PFSK-1 (cell line): ENCODE measurements around the gene PCBP3.

Experiments
- FOXP2 ChIP-seq: optimal IDR thresholded peaks from 2 replicates; pipeline ENCODE3; 2011; ENCODE audit warnings: borderline replicate concordance, control low read depth, inconsistent platforms; ENCODE audit not compliant: insufficient read depth; ENCODE audit errors: extremely low read length, extremely low read depth
- POLR2AphosphoS5 ChIP-seq: IDR thresholded peaks from 2 replicates; pipeline ENCODE4 v1.6.1; 2012; ENCODE audit warnings: low read depth, mild to moderate bottlenecking, control low read depth, low read length, moderate library complexity
- SIN3A ChIP-seq: IDR thresholded peaks from 2 replicates; pipeline ENCODE4 v1.6.1; 2012; ENCODE audit warnings: mild to moderate bottlenecking, low read length, moderate library complexity, borderline replicate concordance; ENCODE audit not compliant: insufficient read depth
- TAF1 ChIP-seq: IDR thresholded peaks from 2 replicates; pipeline ENCODE4 v1.6.1; 2012; ENCODE audit warnings: low read length, control low read depth, borderline replicate concordance; ENCODE audit not compliant: insufficient read depth
- TF ChIP-seq, protein P1 (sequence below), 2 experiments: IDR thresholded peaks; 2 replicates each; pipeline versions ENCODE4 v1.6.1 to v1.8.0; 2011 to 2012; ENCODE audit warnings: low read depth in 2 of 2, low read length in 2 of 2, control low read depth in 1 of 2, inconsistent platforms in 1 of 2, mild to moderate bottlenecking in 1 of 2, moderate library complexity in 1 of 2; ENCODE audit not compliant: insufficient read depth in 1 of 2

DNA sequence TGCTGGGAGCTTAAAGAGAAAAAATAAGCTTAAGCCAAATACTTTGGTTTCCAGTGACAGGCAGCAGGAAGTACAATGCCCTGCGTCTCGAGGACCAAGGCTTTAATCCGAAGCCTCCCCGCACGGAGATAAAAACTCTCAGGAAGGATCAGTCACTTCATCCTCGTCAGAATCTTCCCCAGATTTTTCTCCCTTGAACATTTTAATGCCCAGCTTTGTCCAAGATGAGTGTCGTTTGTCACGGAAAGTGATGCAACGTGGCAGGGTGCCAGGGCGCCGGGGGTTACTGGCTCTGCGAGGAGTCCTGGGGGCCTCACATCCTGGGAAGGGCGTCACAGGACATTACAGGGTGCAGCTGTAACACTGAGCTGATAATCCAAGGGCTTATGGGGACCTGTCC is 25.2 kb upstream of the PCBP3 start:
- no peak for TF ChIP-seq SIN3A
- no peak for TF ChIP-seq POLR2AphosphoS5
- TF ChIP-seq, protein P1, sequence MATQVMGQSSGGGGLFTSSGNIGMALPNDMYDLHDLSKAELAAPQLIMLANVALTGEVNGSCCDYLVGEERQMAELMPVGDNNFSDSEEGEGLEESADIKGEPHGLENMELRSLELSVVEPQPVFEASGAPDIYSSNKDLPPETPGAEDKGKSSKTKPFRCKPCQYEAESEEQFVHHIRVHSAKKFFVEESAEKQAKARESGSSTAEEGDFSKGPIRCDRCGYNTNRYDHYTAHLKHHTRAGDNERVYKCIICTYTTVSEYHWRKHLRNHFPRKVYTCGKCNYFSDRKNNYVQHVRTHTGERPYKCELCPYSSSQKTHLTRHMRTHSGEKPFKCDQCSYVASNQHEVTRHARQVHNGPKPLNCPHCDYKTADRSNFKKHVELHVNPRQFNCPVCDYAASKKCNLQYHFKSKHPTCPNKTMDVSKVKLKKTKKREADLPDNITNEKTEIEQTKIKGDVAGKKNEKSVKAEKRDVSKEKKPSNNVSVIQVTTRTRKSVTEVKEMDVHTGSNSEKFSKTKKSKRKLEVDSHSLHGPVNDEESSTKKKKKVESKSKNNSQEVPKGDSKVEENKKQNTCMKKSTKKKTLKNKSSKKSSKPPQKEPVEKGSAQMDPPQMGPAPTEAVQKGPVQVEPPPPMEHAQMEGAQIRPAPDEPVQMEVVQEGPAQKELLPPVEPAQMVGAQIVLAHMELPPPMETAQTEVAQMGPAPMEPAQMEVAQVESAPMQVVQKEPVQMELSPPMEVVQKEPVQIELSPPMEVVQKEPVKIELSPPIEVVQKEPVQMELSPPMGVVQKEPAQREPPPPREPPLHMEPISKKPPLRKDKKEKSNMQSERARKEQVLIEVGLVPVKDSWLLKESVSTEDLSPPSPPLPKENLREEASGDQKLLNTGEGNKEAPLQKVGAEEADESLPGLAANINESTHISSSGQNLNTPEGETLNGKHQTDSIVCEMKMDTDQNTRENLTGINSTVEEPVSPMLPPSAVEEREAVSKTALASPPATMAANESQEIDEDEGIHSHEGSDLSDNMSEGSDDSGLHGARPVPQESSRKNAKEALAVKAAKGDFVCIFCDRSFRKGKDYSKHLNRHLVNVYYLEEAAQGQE (IDR thresholded peaks at IDR 0.05; ENCODE audit: insufficient read depth in 1 of 2, low read depth in 2 of 2, low read length in 2 of 2), result no peak
- no peak for TF ChIP-seq TAF1
- TF ChIP-seq FOXP2, result no peak
